Keratinocyte (primary cell): Measurements from ENCODE around the gene CUBN. TPM values are rescaled to one million over a fixed set of nuclear protein-coding genes. Genes with fewer than 3 reads are reported as not detected.

Source experiments
- DNase-seq: peaks from one replicate; pipeline ENCODE4 v3.0.0-alpha.2; 2011; ENCODE audit warnings: low read depth, missing footprints, low spot score
- FAIRE-seq: peaks from 2 replicates; lab custom pipeline; 2011; peaks lifted over from hg19 to GRCh38; lab: Jason Lieb, UNC
- H2AFZ ChIP-seq: 2 replicates; pipeline ENCODE4 v1.6.0; 2012; ENCODE audit warnings: low read length, control low read depth, inconsistent platforms; ENCODE audit not compliant: control insufficient read depth
- H3K27ac ChIP-seq: 2 replicates; pipeline ENCODE4 v1.5.1; 2011; ENCODE audit warnings: low read length; ENCODE audit not compliant: control insufficient read depth, insufficient read depth
- H3K27me3 ChIP-seq: 3 replicates; pipeline ENCODE4 v1.6.0; 2011; ENCODE audit warnings: low read length; ENCODE audit not compliant: control insufficient read depth, insufficient read depth; ENCODE audit errors: extremely low read depth
- H3K36me3 ChIP-seq, 2 experiments: 2 replicates in 1 of 2; 3 replicates in 1 of 2; pipeline ENCODE4 v1.5.1; 2011; ENCODE audit warnings: low read length in 2 of 2, mild to moderate bottlenecking in 1 of 2; ENCODE audit not compliant: control insufficient read depth in 2 of 2, insufficient read depth in 2 of 2; ENCODE audit errors: extremely low read depth in 1 of 2
- H3K4me1 ChIP-seq: 3 replicates; pipeline ENCODE4 v1.5.1; 2011; ENCODE audit warnings: low read length; ENCODE audit not compliant: control insufficient read depth, insufficient read depth; ENCODE audit errors: extremely low read depth
- H3K4me2 ChIP-seq: 3 replicates; pipeline ENCODE4 v1.6.0; 2011; ENCODE audit warnings: low read depth, low read length; ENCODE audit not compliant: control insufficient read depth, insufficient read depth; ENCODE audit errors: extremely low read depth
- H3K4me3 ChIP-seq, 3 experiments: fragments of 200-600 bp in 1 of 3; sonication (generic) in 1 of 3; 2 replicates in 2 of 3; 3 replicates in 1 of 3; pipeline ENCODE4 v1.5.1; 2011 to 2016; ENCODE audit warnings: low read length in 3 of 3, mild to moderate bottlenecking in 3 of 3, control low read depth in 2 of 3, inconsistent platforms in 1 of 3, low read depth in 1 of 3, mixed read lengths in 1 of 3, mixed run types in 1 of 3, moderate library complexity in 1 of 3; ENCODE audit not compliant: control insufficient read depth in 2 of 3, insufficient read depth in 2 of 3; ENCODE audit errors: extremely low read depth in 1 of 3
- H3K79me2 ChIP-seq: 2 replicates; pipeline ENCODE4 v1.6.0; 2012; ENCODE audit warnings: low read length; ENCODE audit not compliant: control insufficient read depth, insufficient read depth
- H3K9ac ChIP-seq: 3 replicates; pipeline ENCODE4 v1.6.0; 2011; ENCODE audit warnings: low read length; ENCODE audit not compliant: control insufficient read depth, insufficient read depth; ENCODE audit errors: extremely low read depth
- H3K9me1 ChIP-seq: 3 replicates; pipeline ENCODE4 v1.6.0; 2011; ENCODE audit warnings: low read length; ENCODE audit not compliant: control insufficient read depth, insufficient read depth; ENCODE audit errors: extremely low read depth
- H3K9me3 ChIP-seq: 2 replicates; pipeline ENCODE4 v1.5.1; 2012; ENCODE audit warnings: low read depth, low read length; ENCODE audit not compliant: control insufficient read depth
- H4K20me1 ChIP-seq: 3 replicates; pipeline ENCODE4 v1.6.0; 2011; ENCODE audit warnings: low read length; ENCODE audit not compliant: control insufficient read depth, insufficient read depth; ENCODE audit errors: extremely low read depth
- CTCF ChIP-seq, 3 experiments: IDR thresholded peaks in 1 of 3; conservative IDR thresholded peaks in 1 of 3; optimal IDR thresholded peaks in 1 of 3; 2 replicates in 2 of 3; 3 replicates in 1 of 3; pipeline versions ENCODE3 to v1.5.1; 2011; ENCODE audit warnings: low read length in 3 of 3, mild to moderate bottlenecking in 3 of 3, moderate library complexity in 2 of 3, control low read depth in 1 of 3, inconsistent platforms in 1 of 3; ENCODE audit not compliant: insufficient read depth in 2 of 3; ENCODE audit errors: extremely low read depth in 1 of 3
- EZH2 ChIP-seq: IDR thresholded peaks from one replicate; pipeline ENCODE4 v1.6.1; 2012; ENCODE audit warnings: inconsistent platforms, mild to moderate bottlenecking, low read length, moderate library complexity
- dilution Hi-C: fragments of 300-500 bp; cut with MboI; formaldehyde crosslinking; loops from one replicate; pipeline ENCODE4 v1.7.0; 2020; ENCODE audit warnings: low sequenced_read_pairs; ENCODE audit not compliant: extremely low pct_ligation_motif_present
- polyA plus RNA-seq, 5 experiments: library from polyadenylated mRNA; depleted of rRNA in 3 of 5; stranded (reverse) in 3 of 5; stranded (forward) in 1 of 5; unstranded in 1 of 5; fragments of >200 nt; gene quantifications; 1 replicate in 1 of 5; 2 replicates in 3 of 5; 3 replicates in 1 of 5; pipeline versions ENCODE4 v1.2.1 to v1.2.3, GENCODE V29; 2011 to 2012; ENCODE audit warnings: missing spikeins in 2 of 5, low read depth in 1 of 5, low replicate concordance in 1 of 5

CUBN gene
- polyA plus RNA-seq, 1 donor (not counting 4 experiments of a cell fraction or from before 2014, with no cell fraction given), result 0.07 TPM

GRCh38 chr10:16957038-16957437, 172.6 kb downstream of the CUBN start:
- no peaks in the 10 kb centered on the region for H3K27me3 ChIP-seq
- H3K9me3 ChIP-seq, result no peaks in the 10 kb centered on the region
- TF ChIP-seq CTCF (optimal IDR thresholded peaks at IDR 0.05 in 1 of 3, IDR thresholded peaks at IDR 0.05 in 1 of 3, conservative IDR thresholded peaks at IDR 0.05 in 1 of 3; ENCODE audit: extremely low read depth in 1 of 3, insufficient read depth in 2 of 3, low read length in 3 of 3) (no peak), EZH2 (no peak)
- no peak overlapping the region for H2AFZ ChIP-seq
- no peaks in the 10 kb centered on the region for H3K9me1 ChIP-seq
- no peak overlapping the region for H3K27ac ChIP-seq
- no peak overlapping the region for H3K4me2 ChIP-seq
- H3K4me1 ChIP-seq, result no peaks in the 10 kb centered on the region
- FAIRE-seq, result no peak
- H4K20me1 ChIP-seq, result no peaks in the 10 kb centered on the region
- no peaks in the 10 kb centered on the region for H3K79me2 ChIP-seq
- no peak overlapping the region for H3K4me3 ChIP-seq
- H3K9ac ChIP-seq, result no peak overlapping the region
- H3K36me3 ChIP-seq, result no peaks in the 10 kb centered on the region
- dilution Hi-C loops, result no loop called here
- DNase-seq, result no peak

GRCh38 chr10:16954280-16955030, 175.2 kb downstream of the CUBN start:
- Histone ChIP-seq H3K27me3 (no peaks in the 10 kb centered on the region), H3K4me2 (no peak overlapping the region), H3K79me2 (no peaks in the 10 kb centered on the region), H3K4me1 (peaks cover 10% of the 10 kb centered on the region), H3K27ac (no peak overlapping the region), H3K4me3 (no peak overlapping the region), H4K20me1 (no peaks in the 10 kb centered on the region), H3K9me1 (no peaks in the 10 kb centered on the region), H3K9me3 (no peaks in the 10 kb centered on the region), H3K9ac (no peak overlapping the region), H2AFZ (no peak overlapping the region), H3K36me3 (no peaks in the 10 kb centered on the region)
- TF ChIP-seq EZH2 (no peak), CTCF (optimal IDR thresholded peaks at IDR 0.05 in 1 of 3, IDR thresholded peaks at IDR 0.05 in 1 of 3, conservative IDR thresholded peaks at IDR 0.05 in 1 of 3; ENCODE audit: extremely low read depth in 1 of 3, insufficient read depth in 2 of 3, low read length in 3 of 3) (no peak)
- DNase-seq, result no peak
- FAIRE-seq, result no peak
- dilution Hi-C loops, result no loop called here
